ENCODE results near the gene NME9. TPM values are rescaled to one million over a fixed set of nuclear protein-coding genes. Genes with fewer than 3 reads are reported as not detected.

Gene NME9
- total RNA-seq, 1 experiment from 2014 or later: not detected

DNA sequence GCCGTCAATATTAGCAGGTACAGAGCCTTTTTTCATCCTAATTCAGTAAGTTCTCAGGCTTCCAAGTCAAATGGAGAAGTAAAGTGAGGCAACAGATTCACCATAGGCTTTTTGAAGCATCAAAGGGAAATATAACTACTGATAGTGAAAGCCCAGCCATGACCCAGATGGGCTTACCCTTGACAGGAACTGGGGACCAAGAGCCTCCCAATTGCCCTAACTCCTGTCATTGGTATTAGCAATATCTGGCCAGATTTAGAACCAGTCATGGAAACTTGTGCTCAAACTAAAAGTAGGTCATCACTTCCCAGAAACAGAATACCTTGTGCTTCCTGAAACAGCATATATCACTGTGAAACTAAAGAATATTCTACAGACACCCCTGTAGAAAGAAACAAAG, 33.0 kb downstream of the NME9 start:
- H3K4me3 Mint-ChIP-seq: no peak overlapping the region
- no peak overlapping the region for H2BK120ac ChIP-seq (ENCODE audit: low read depth, low read length, poor library complexity, severe bottlenecking)
- H2BK15ac ChIP-seq (ENCODE audit: low read depth, low read length): no peak overlapping the region
- no peak overlapping the region for H3K14ac ChIP-seq (ENCODE audit: insufficient read depth, low read length)
- H2BK20ac ChIP-seq (ENCODE audit: low read depth, low read length, poor library complexity, severe bottlenecking): no peak overlapping the region
- no peak overlapping the region for H3K23ac ChIP-seq (ENCODE audit: insufficient read length, low read depth, low read length)
- TF ChIP-seq, protein P1, sequence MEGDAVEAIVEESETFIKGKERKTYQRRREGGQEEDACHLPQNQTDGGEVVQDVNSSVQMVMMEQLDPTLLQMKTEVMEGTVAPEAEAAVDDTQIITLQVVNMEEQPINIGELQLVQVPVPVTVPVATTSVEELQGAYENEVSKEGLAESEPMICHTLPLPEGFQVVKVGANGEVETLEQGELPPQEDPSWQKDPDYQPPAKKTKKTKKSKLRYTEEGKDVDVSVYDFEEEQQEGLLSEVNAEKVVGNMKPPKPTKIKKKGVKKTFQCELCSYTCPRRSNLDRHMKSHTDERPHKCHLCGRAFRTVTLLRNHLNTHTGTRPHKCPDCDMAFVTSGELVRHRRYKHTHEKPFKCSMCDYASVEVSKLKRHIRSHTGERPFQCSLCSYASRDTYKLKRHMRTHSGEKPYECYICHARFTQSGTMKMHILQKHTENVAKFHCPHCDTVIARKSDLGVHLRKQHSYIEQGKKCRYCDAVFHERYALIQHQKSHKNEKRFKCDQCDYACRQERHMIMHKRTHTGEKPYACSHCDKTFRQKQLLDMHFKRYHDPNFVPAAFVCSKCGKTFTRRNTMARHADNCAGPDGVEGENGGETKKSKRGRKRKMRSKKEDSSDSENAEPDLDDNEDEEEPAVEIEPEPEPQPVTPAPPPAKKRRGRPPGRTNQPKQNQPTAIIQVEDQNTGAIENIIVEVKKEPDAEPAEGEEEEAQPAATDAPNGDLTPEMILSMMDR (conservative IDR thresholded peaks at IDR 0.05): no peak
- H3K9me3 ChIP-seq (ENCODE audit: control insufficient read depth, low read depth, low read length): no peaks in the 10 kb centered on the region
- H3T11ph ChIP-seq (ENCODE audit: low read length): no peak overlapping the region
- no peaks in the 10 kb centered on the region for H4K20me1 ChIP-seq (ENCODE audit: control insufficient read depth, insufficient read depth, insufficient read length)
- no peak overlapping the region for H3K4me2 ChIP-seq (ENCODE audit: insufficient read depth, insufficient read length, low read length)
- H3K79me2 ChIP-seq (ENCODE audit: insufficient read depth, low read length): no peaks in the 10 kb centered on the region
- no peaks in the 10 kb centered on the region for H3K4me1 Mint-ChIP-seq
- H3K79me1 ChIP-seq (ENCODE audit: insufficient read depth, low read depth, low read length, poor library complexity, severe bottlenecking): no peaks in the 10 kb centered on the region
- no peak overlapping the region for H4K5ac ChIP-seq (ENCODE audit: insufficient read length, low read depth, low read length)
- H3K9ac ChIP-seq (ENCODE audit: extremely low read depth, insufficient read length, low read length): no peak overlapping the region
- H3K27me3 Mint-ChIP-seq (ENCODE audit: low read depth): no peaks in the 10 kb centered on the region
- no peak overlapping the region for H3K27ac Mint-ChIP-seq
- no peaks in the 10 kb centered on the region for H3K9me3 Mint-ChIP-seq
- no peak overlapping the region for H3K18ac ChIP-seq (ENCODE audit: insufficient read length, low read depth, low read length)
- H3K4ac ChIP-seq (ENCODE audit: low read depth, low read length): no peak overlapping the region
- no peak overlapping the region for H2AK5ac ChIP-seq (ENCODE audit: insufficient read length, low read length)
- H3K4me1 ChIP-seq (ENCODE audit: insufficient read depth, low read length): no peaks in the 10 kb centered on the region
- no peaks in the 10 kb centered on the region; the same call in 1 of the 2 replicates for H3K27me3 ChIP-seq (ENCODE audit: insufficient read depth, low read length)
- peaks cover 8 to 42% (median 25%) of the 10 kb centered on the region in 3 experiments; a peak in 6 of 7 replicates for H3K36me3 Mint-ChIP-seq (ENCODE audit: insufficient read depth in 1 of 3, low read depth in 3 of 3)
- H4K91ac ChIP-seq (ENCODE audit: insufficient read length, low read depth, low read length): no peak overlapping the region
- no peak overlapping the region for H4K8ac ChIP-seq (replicated peaks; ENCODE audit: insufficient read length, low read depth, low read length)
- no peak overlapping the region for H2AFZ ChIP-seq (ENCODE audit: low read length)
- no peak overlapping the region for H2BK12ac ChIP-seq (ENCODE audit: insufficient read length, low read depth, low read length)
- WGBS (ENCODE audit: extremely low coverage, insufficient read length, low lambda C conversion rate): no CpG with 5 or more reads among the region's 1 CpG
- no peaks in the 10 kb centered on the region for H3K23me2 ChIP-seq (ENCODE audit: insufficient read length, low read depth, low read length, poor library complexity, severe bottlenecking)
- H3K56ac ChIP-seq (ENCODE audit: insufficient read length, low read depth, low read length): no peak overlapping the region
- no peak overlapping the region for H2BK5ac ChIP-seq (ENCODE audit: insufficient read length, low read length)
- DNase-seq: no peak
- H3K27ac ChIP-seq (ENCODE audit: insufficient read length, low read depth, low read length): no peak overlapping the region
